ENCODE data around the gene TLE5.
A peak's percentile ranks its signal among the peaks of the same experiment; 100 is the strongest.
"Not testable (repeated sequence)": the region's sequence is repeated elsewhere in the genome, so short reads cannot be mapped to it uniquely, and the experiment has no call there.

TLE5 gene

GRCh38 chr19:3053780-3054179 lies 8.5 kb downstream of the TLE5 start:
- Histone ChIP-seq H3K4me1 (ENCODE audit: control insufficient read depth, low read depth, low read length) (peaks cover 2% of the 10 kb centered on the region), H3K4ac (ENCODE audit: low read depth, low read length) (no peak overlapping the region), H4K8ac (ENCODE audit: low read depth, low read length) (no peak overlapping the region), H3K9ac (ENCODE audit: low read length) (no peak overlapping the region), H3K18ac (ENCODE audit: low read length) (no peak overlapping the region), H3K56ac (ENCODE audit: low read length) (no peak overlapping the region), H3K79me1 (ENCODE audit: low read length) (no peaks in the 10 kb centered on the region), H3K4me3 (ENCODE audit: low read length) (no peak overlapping the region), H3K4me2 (ENCODE audit: low read length) (no peak overlapping the region), H3K27me3 (ENCODE audit: insufficient read depth, low read length, poor library complexity) (no peaks in the 10 kb centered on the region), H2BK120ac (ENCODE audit: low read depth, low read length) (no peak overlapping the region), H4K5ac (ENCODE audit: low read length) (no peak overlapping the region), H2AK5ac (ENCODE audit: low read length) (no peak overlapping the region), H2BK15ac (replicated peaks; ENCODE audit: low read depth) (no peak overlapping the region), H3K79me2 (ENCODE audit: control insufficient read depth, insufficient read depth, low read length) (no peaks in the 10 kb centered on the region), H3K23ac (ENCODE audit: low read length) (no peak overlapping the region), H3K27ac (ENCODE audit: low read depth, low read length) (no peak overlapping the region), H2BK5ac (ENCODE audit: low read length) (no peak overlapping the region), H3K36me3 (ENCODE audit: control insufficient read depth, insufficient read depth, low read length) (peaks cover 7% of the 10 kb centered on the region)
- WGBS (ENCODE audit: extremely low coverage, insufficient coverage, low lambda C conversion rate) = no CpG with 5 or more reads among the region's 21 CpGs
- DNase-seq = no peak

- Histone ChIP-seq H4K5ac (ENCODE audit: low read length) (no peak overlapping the region), H4K8ac (ENCODE audit: low read depth, low read length) (no peak overlapping the region)
These were observed 9.1 kb downstream of the TLE5 start for GRCh38 chr19:3053218-3053621.

GRCh38 chr19:3050016-3050415 lies 12.3 kb downstream of the TLE5 start:
- DNase-seq; H3K9ac ChIP-seq (ENCODE audit: low read length); H2BK5ac ChIP-seq (ENCODE audit: low read length); H2AK5ac ChIP-seq (ENCODE audit: low read length); H4K5ac ChIP-seq (ENCODE audit: low read length); H3K4me3 ChIP-seq (ENCODE audit: low read length); H3K79me1 ChIP-seq (ENCODE audit: low read length); H3K36me3 ChIP-seq (ENCODE audit: control insufficient read depth, insufficient read depth, low read length); H3K23ac ChIP-seq (ENCODE audit: low read length); H3K56ac ChIP-seq (ENCODE audit: low read length); H3K18ac ChIP-seq (ENCODE audit: low read length); H3K79me2 ChIP-seq (ENCODE audit: control insufficient read depth, insufficient read depth, low read length); H3K27me3 ChIP-seq (ENCODE audit: insufficient read depth, low read length, poor library complexity); H3K27ac ChIP-seq (ENCODE audit: low read depth, low read length); H3K4me1 ChIP-seq (ENCODE audit: control insufficient read depth, low read depth, low read length); H4K8ac ChIP-seq (ENCODE audit: low read depth, low read length); H3K4ac ChIP-seq (ENCODE audit: low read depth, low read length); H2BK15ac ChIP-seq (replicated peaks; ENCODE audit: low read depth); H3K4me2 ChIP-seq (ENCODE audit: low read length); H2BK120ac ChIP-seq (ENCODE audit: low read depth, low read length): not testable (repeated sequence)
- WGBS (ENCODE audit: extremely low coverage, insufficient coverage, low lambda C conversion rate) = no CpG with 5 or more reads among the region's 7 CpGs

More at GRCh38 chr19:3053218-3053621, 9.1 kb downstream of the TLE5 start:
- peaks cover 7% of the 10 kb centered on the region for H3K36me3 ChIP-seq (ENCODE audit: control insufficient read depth, insufficient read depth, low read length)
- no peak overlapping the region for H3K4me3 ChIP-seq (ENCODE audit: low read length)
- H3K4me2 ChIP-seq (ENCODE audit: low read length) = no peak overlapping the region
- H2AK5ac ChIP-seq (ENCODE audit: low read length) = no peak overlapping the region
- no peak overlapping the region for H2BK120ac ChIP-seq (ENCODE audit: low read depth, low read length)
- DNase-seq = no peak
- H3K9ac ChIP-seq (ENCODE audit: low read length) = no peak overlapping the region
- H3K4me1 ChIP-seq (ENCODE audit: control insufficient read depth, low read depth, low read length) = peaks cover 2% of the 10 kb centered on the region
- no peak overlapping the region for H2BK5ac ChIP-seq (ENCODE audit: low read length)
- no peak overlapping the region for H3K4ac ChIP-seq (ENCODE audit: low read depth, low read length)
- no peak overlapping the region for H3K23ac ChIP-seq (ENCODE audit: low read length)
- H3K27me3 ChIP-seq (ENCODE audit: insufficient read depth, low read length, poor library complexity) = no peaks in the 10 kb centered on the region
- no peak overlapping the region for H3K56ac ChIP-seq (ENCODE audit: low read length)
- no peak overlapping the region for H3K27ac ChIP-seq (ENCODE audit: low read depth, low read length)
- H3K79me2 ChIP-seq (ENCODE audit: control insufficient read depth, insufficient read depth, low read length) = no peaks in the 10 kb centered on the region
- no peak overlapping the region for H2BK15ac ChIP-seq (replicated peaks; ENCODE audit: low read depth)
- WGBS (ENCODE audit: extremely low coverage, insufficient coverage, low lambda C conversion rate) = no CpG with 5 or more reads among the region's 15 CpGs
- no peaks in the 10 kb centered on the region for H3K79me1 ChIP-seq (ENCODE audit: low read length)
- H3K18ac ChIP-seq (ENCODE audit: low read length) = no peak overlapping the region

DNA sequence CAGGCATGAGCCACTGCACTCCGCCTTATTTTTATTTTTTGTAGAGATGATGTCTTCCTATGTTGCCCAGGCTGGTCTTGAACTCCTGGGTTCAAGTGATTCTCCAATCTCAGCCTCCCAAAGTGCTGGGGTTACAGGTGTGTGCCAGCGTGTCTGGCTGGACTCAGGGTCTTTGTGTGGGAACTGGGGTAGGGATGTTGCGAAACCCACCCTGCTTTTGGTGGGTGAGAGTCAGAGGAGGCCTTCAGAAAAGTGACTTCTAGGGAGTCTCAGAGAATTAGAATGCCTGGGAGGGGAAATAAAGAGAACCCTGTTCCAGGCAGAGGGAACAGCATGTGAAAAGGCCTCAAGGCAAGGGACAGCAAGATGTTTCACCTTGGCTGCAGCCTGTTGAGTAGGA lies 13.2 kb downstream of the TLE5 start:
- Histone ChIP-seq H3K56ac (ENCODE audit: low read length) (no peak overlapping the region), H3K79me1 (ENCODE audit: low read length) (no peaks in the 10 kb centered on the region), H2AK5ac (ENCODE audit: low read length) (no peak overlapping the region), H3K4me2 (ENCODE audit: low read length) (no peak overlapping the region), H3K23ac (ENCODE audit: low read length) (no peak overlapping the region), H2BK5ac (ENCODE audit: low read length) (no peak overlapping the region), H2BK15ac (replicated peaks; ENCODE audit: low read depth) (no peak overlapping the region), H4K5ac (ENCODE audit: low read length) (no peak overlapping the region), H2BK120ac (ENCODE audit: low read depth, low read length) (no peak overlapping the region), H3K4me3 (ENCODE audit: low read length) (no peak overlapping the region), H3K27ac (ENCODE audit: low read depth, low read length) (no peak overlapping the region), H3K9ac (ENCODE audit: low read length) (no peak overlapping the region), H3K79me2 (ENCODE audit: control insufficient read depth, insufficient read depth, low read length) (no peaks in the 10 kb centered on the region), H3K4me1 (ENCODE audit: control insufficient read depth, low read depth, low read length) (no peaks in the 10 kb centered on the region), H4K8ac (ENCODE audit: low read depth, low read length) (no peak overlapping the region), H3K4ac (ENCODE audit: low read depth, low read length) (no peak overlapping the region), H3K36me3 (ENCODE audit: control insufficient read depth, insufficient read depth, low read length) (no peaks in the 10 kb centered on the region), H3K18ac (ENCODE audit: low read length) (no peak overlapping the region), H3K27me3 (ENCODE audit: insufficient read depth, low read length, poor library complexity) (no peaks in the 10 kb centered on the region)
- WGBS (ENCODE audit: extremely low coverage, insufficient coverage, low lambda C conversion rate) = no CpG with 5 or more reads among the region's 3 CpGs
- DNase-seq = no peak

DNA sequence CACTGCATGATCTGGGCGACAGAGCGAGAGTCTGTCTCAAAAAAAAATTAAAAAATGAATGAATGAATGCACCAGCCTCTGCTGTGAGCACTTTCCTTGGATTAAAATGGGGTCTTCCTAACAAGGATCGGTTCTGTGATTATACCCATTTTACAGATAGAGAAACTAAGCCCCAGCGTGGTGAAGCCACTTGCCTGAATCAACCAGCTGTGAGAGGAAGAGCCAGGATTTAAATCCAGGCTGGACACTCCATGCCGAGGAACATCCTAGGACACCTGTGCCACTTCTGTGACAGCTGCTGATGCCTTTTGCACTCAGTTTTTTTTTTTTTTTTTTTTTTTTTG lies 14.1 kb downstream of the TLE5 start:
- Histone ChIP-seq H4K5ac (ENCODE audit: low read length) (no peak overlapping the region), H3K9ac (ENCODE audit: low read length) (no peak overlapping the region), H3K36me3 (ENCODE audit: control insufficient read depth, insufficient read depth, low read length) (no peaks in the 10 kb centered on the region), H3K27me3 (ENCODE audit: insufficient read depth, low read length, poor library complexity) (no peaks in the 10 kb centered on the region), H2BK120ac (ENCODE audit: low read depth, low read length) (no peak overlapping the region), H3K27ac (ENCODE audit: low read depth, low read length) (no peak overlapping the region), H3K79me1 (ENCODE audit: low read length) (no peaks in the 10 kb centered on the region), H3K4me2 (ENCODE audit: low read length) (no peak overlapping the region), H3K4ac (ENCODE audit: low read depth, low read length) (no peak overlapping the region), H3K23ac (ENCODE audit: low read length) (no peak overlapping the region), H4K8ac (ENCODE audit: low read depth, low read length) (no peak overlapping the region), H2BK5ac (ENCODE audit: low read length) (no peak overlapping the region), H3K79me2 (ENCODE audit: control insufficient read depth, insufficient read depth, low read length) (no peaks in the 10 kb centered on the region), H3K4me1 (ENCODE audit: control insufficient read depth, low read depth, low read length) (no peaks in the 10 kb centered on the region), H3K18ac (ENCODE audit: low read length) (no peak overlapping the region), H3K56ac (ENCODE audit: low read length) (no peak overlapping the region), H3K4me3 (ENCODE audit: low read length) (no peak overlapping the region), H2BK15ac (replicated peaks; ENCODE audit: low read depth) (no peak overlapping the region), H2AK5ac (ENCODE audit: low read length) (no peak overlapping the region)
- no CpG with 5 or more reads among the region's 5 CpGs for WGBS (ENCODE audit: extremely low coverage, insufficient coverage, low lambda C conversion rate)
- no peak for DNase-seq

DNA sequence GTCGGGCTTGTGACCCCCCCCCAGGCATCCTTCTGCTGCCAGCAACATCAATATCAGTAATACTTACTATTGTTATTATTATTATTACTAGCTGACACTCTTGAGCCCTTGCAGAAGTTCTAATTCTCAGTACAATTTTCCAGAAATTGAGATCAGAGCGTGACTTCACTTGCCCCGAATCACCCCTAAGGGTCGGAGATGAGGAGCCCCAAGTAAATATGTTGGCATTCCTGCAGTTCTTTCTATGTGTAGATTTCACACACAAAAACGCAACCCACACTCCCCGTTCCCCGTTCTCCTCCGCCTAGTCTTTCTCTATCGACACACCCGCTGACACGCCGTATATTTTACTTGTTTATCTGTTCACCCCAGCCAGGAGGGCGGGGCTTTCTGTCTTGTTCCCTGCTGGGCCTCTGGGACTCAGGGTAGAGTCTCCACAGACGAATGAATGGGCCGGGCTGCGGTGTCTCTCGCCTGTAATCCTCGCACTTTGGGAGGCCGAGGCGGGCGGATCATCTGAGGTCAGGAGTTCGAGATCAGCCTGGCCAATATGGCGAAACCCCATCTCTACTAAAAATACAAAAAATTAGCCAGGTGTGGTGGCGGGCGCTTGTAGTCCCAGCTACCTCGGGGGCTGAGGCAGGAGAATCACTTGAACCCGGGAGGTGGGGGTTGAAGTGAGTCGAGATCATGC lies 14.7 kb downstream of the TLE5 start:
- H4K5ac ChIP-seq (ENCODE audit: low read length) = no peak overlapping the region
- H3K4me3 ChIP-seq (ENCODE audit: low read length) = no peak overlapping the region
- H3K27ac ChIP-seq (ENCODE audit: low read depth, low read length) = peak overlapping the region; percentile 84
- no peak overlapping the region for H3K4ac ChIP-seq (ENCODE audit: low read depth, low read length)
- H4K8ac ChIP-seq (ENCODE audit: low read depth, low read length) = peak overlapping the region; percentile 77
- H2BK15ac ChIP-seq (replicated peaks; ENCODE audit: low read depth) = peak overlapping the region; percentile 86
- H3K4me2 ChIP-seq (ENCODE audit: low read length) = peak overlapping the region; percentile 46
- WGBS (ENCODE audit: extremely low coverage, insufficient coverage, low lambda C conversion rate) = no CpG with 5 or more reads among the region's 28 CpGs
- no peak overlapping the region for H3K56ac ChIP-seq (ENCODE audit: low read length)
- no peaks in the 10 kb centered on the region for H3K4me1 ChIP-seq (ENCODE audit: control insufficient read depth, low read depth, low read length)
- H3K23ac ChIP-seq (ENCODE audit: low read length) = no peak overlapping the region
- peak overlapping the region; percentile 97 for H3K18ac ChIP-seq (ENCODE audit: low read length)
- no peaks in the 10 kb centered on the region for H3K27me3 ChIP-seq (ENCODE audit: insufficient read depth, low read length, poor library complexity)
- DNase-seq = peak; percentile 94
- H2BK120ac ChIP-seq (ENCODE audit: low read depth, low read length) = peak overlapping the region; percentile 48
- H3K36me3 ChIP-seq (ENCODE audit: control insufficient read depth, insufficient read depth, low read length) = no peaks in the 10 kb centered on the region
- H3K79me1 ChIP-seq (ENCODE audit: low read length) = no peaks in the 10 kb centered on the region
- H2AK5ac ChIP-seq (ENCODE audit: low read length) = no peak overlapping the region
- H3K79me2 ChIP-seq (ENCODE audit: control insufficient read depth, insufficient read depth, low read length) = no peaks in the 10 kb centered on the region
- no peak overlapping the region for H2BK5ac ChIP-seq (ENCODE audit: low read length)
- no peak overlapping the region for H3K9ac ChIP-seq (ENCODE audit: low read length)
